Measurements from ENCODE around the gene MPI. TPM values are rescaled to one million over a fixed set of nuclear protein-coding genes. Genes with fewer than 3 reads are reported as not detected.
A peak's percentile ranks its signal among the peaks of the same experiment; 100 is the strongest.

MPI gene
- total RNA-seq, 1 donor from 2014 or later: 25.9 TPM

- Histone ChIP-seq H3K4me3 (ENCODE audit: insufficient read depth, low read depth, low read length) (no peak overlapping the region), H3K36me3 (ENCODE audit: insufficient read depth, low read length) (peaks cover 38% of the 10 kb centered on the region), H3K27me3 (ENCODE audit: insufficient read depth, low read length) (no peaks in the 10 kb centered on the region), H3K27ac (ENCODE audit: low read depth, low read length) (no peak overlapping the region), H4K20me1 (ENCODE audit: insufficient read depth, low read length) (peaks cover 46% of the 10 kb centered on the region), H3K9me3 (ENCODE audit: insufficient read depth, low read depth, low read length) (no peaks in the 10 kb centered on the region), H3K79me2 (ENCODE audit: insufficient read depth, low read length) (peaks cover 24% of the 10 kb centered on the region), H3K4me2 (ENCODE audit: low read length) (no peak overlapping the region), H3K9ac (ENCODE audit: low read length) (peak overlapping the region; percentile 45), H2AFZ (ENCODE audit: low read depth, low read length) (peak overlapping the region; percentile 32), H3K4me1 (ENCODE audit: insufficient read depth, low read length) (peaks cover 13% of the 10 kb centered on the region)
- Mint-ChIP-seq H3K27me3 (ENCODE audit: low read depth, unreplicated experiment) (no peaks in the 10 kb centered on the region), H3K9me3 (ENCODE audit: unreplicated experiment) (no peaks in the 10 kb centered on the region), H3K27ac (ENCODE audit: unreplicated experiment) (no peak overlapping the region), H3K36me3 (ENCODE audit: low read depth, unreplicated experiment) (peaks cover 23% of the 10 kb centered on the region), H3K4me3 (ENCODE audit: unreplicated experiment) (no peak overlapping the region), H3K4me1 (ENCODE audit: low read depth, unreplicated experiment) (peaks cover 21% of the 10 kb centered on the region)
- no peak for DNase-seq (ENCODE audit: low read depth)
- TF ChIP-seq CTCF (IDR thresholded peaks at IDR 0.05; ENCODE audit: insufficient read depth, low read depth, low read length) (peak; percentile 94), EZH2 (IDR thresholded peaks at IDR 0.05; ENCODE audit: insufficient read depth, low read length) (no peak)
- no peak for FAIRE-seq
Observed at GRCh38 chr15:74901612-74902063, 11.8 kb downstream of the MPI start.

GRCh38 chr15:74902295-74903075, 12.6 kb downstream of the MPI start:
- H3K36me3 Mint-ChIP-seq (ENCODE audit: low read depth, unreplicated experiment): peaks cover 26% of the 10 kb centered on the region
- DNase-seq (ENCODE audit: low read depth): no peak
- Histone ChIP-seq H3K27me3 (ENCODE audit: insufficient read depth, low read length) (no peaks in the 10 kb centered on the region), H3K9me3 (ENCODE audit: insufficient read depth, low read depth, low read length) (no peaks in the 10 kb centered on the region), H3K36me3 (ENCODE audit: insufficient read depth, low read length) (peaks cover 38% of the 10 kb centered on the region), H3K4me2 (ENCODE audit: low read length) (no peak overlapping the region), H4K20me1 (ENCODE audit: insufficient read depth, low read length) (peaks cover 46% of the 10 kb centered on the region), H3K79me2 (ENCODE audit: insufficient read depth, low read length) (peaks cover 24% of the 10 kb centered on the region), H3K27ac (ENCODE audit: low read depth, low read length) (no peak overlapping the region), H2AFZ (ENCODE audit: low read depth, low read length) (no peak overlapping the region), H3K9ac (ENCODE audit: low read length) (no peak overlapping the region), H3K4me1 (ENCODE audit: insufficient read depth, low read length) (peaks cover 19% of the 10 kb centered on the region), H3K4me3 (ENCODE audit: insufficient read depth, low read depth, low read length) (no peak overlapping the region)
- no peak overlapping the region for H3K27ac Mint-ChIP-seq (ENCODE audit: unreplicated experiment)
- H3K27me3 Mint-ChIP-seq (ENCODE audit: low read depth, unreplicated experiment): no peaks in the 10 kb centered on the region
- FAIRE-seq: no peak
- peak overlapping the region; percentile 28 for H3K4me3 Mint-ChIP-seq (ENCODE audit: unreplicated experiment)
- H3K4me1 Mint-ChIP-seq (ENCODE audit: low read depth, unreplicated experiment): peaks cover 22% of the 10 kb centered on the region
- no peak for TF ChIP-seq CTCF (IDR thresholded peaks at IDR 0.05; ENCODE audit: insufficient read depth, low read depth, low read length)
- TF ChIP-seq EZH2 (IDR thresholded peaks at IDR 0.05; ENCODE audit: insufficient read depth, low read length): no peak
- H3K9me3 Mint-ChIP-seq (ENCODE audit: unreplicated experiment): no peaks in the 10 kb centered on the region

- Histone ChIP-seq H2AFZ (ENCODE audit: low read depth, low read length) (no peak overlapping the region), H3K36me3 (ENCODE audit: insufficient read depth, low read length) (peaks cover 38% of the 10 kb centered on the region), H3K79me2 (ENCODE audit: insufficient read depth, low read length) (peaks cover 24% of the 10 kb centered on the region), H3K4me1 (ENCODE audit: insufficient read depth, low read length) (peaks cover 19% of the 10 kb centered on the region), H3K4me2 (ENCODE audit: low read length) (peak overlapping the region; percentile 23), H3K27me3 (ENCODE audit: insufficient read depth, low read length) (no peaks in the 10 kb centered on the region), H3K9ac (ENCODE audit: low read length) (peak overlapping the region; percentile 21), H3K27ac (ENCODE audit: low read depth, low read length) (peak overlapping the region; percentile 8), H4K20me1 (ENCODE audit: insufficient read depth, low read length) (peaks cover 46% of the 10 kb centered on the region), H3K9me3 (ENCODE audit: insufficient read depth, low read depth, low read length) (no peaks in the 10 kb centered on the region), H3K4me3 (ENCODE audit: insufficient read depth, low read depth, low read length) (no peak overlapping the region)
- no peaks in the 10 kb centered on the region for H3K27me3 Mint-ChIP-seq (ENCODE audit: low read depth, unreplicated experiment)
- peak overlapping the region; percentile 5 for H3K27ac Mint-ChIP-seq (ENCODE audit: unreplicated experiment)
- no peak for TF ChIP-seq EZH2 (IDR thresholded peaks at IDR 0.05; ENCODE audit: insufficient read depth, low read length)
- FAIRE-seq (no peak), DNase-seq (ENCODE audit: low read depth) (no peak)
- H3K4me3 Mint-ChIP-seq (ENCODE audit: unreplicated experiment): peak overlapping the region; percentile 58
- no peaks in the 10 kb centered on the region for H3K9me3 Mint-ChIP-seq (ENCODE audit: unreplicated experiment)
- H3K4me1 Mint-ChIP-seq (ENCODE audit: low read depth, unreplicated experiment): peaks cover 23% of the 10 kb centered on the region
- peaks cover 26% of the 10 kb centered on the region for H3K36me3 Mint-ChIP-seq (ENCODE audit: low read depth, unreplicated experiment)
Observed at GRCh38 chr15:74903676-74904075, 13.8 kb downstream of the MPI start.

Measured in astrocyte (in vitro differentiated cells and primary cell).